Stimulated activated CD4-positive, alpha-beta T cell treated with anti-CD3 and anti-CD28 coated beads, Interleukin-12 subunit alpha, Interleukin-12 subunit beta, amount 100 ng/mL, for 24 hours (primary cell): ENCODE data around the gene SF3A1.
A peak's percentile ranks its signal among the peaks of the same experiment; 100 is the strongest.

Source experiments
- DNase-seq, 2 experiments: peaks; one replicate each; pipeline ENCODE4 v3.0.0-alpha.2; 2020; ENCODE audit warnings: low read depth in 2 of 2

Gene SF3A1

GRCh38 chr22:30324014-30324730 is 32.5 kb downstream of the SF3A1 start:
- DNase-seq, result no peak

DNA sequence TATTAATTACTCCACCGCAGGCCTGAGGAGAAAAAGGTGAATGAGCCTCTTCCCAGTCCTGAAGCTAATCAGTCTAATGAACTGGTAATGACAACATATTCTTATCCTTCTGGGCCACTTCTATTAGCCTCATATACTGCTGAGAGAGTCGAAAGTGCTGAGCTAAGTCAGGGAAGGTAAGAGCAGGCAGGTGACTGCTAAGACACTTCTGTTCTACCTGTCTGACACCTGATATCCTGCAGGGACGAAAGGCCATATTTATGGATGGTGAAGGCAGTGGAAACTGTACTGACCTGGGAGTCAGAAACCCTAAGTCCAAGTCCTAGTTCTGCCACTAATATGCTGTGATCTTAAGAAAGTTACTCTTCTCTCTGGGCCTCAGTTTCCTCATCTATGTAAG is 33.4 kb downstream of the SF3A1 start:
- DNase-seq, result no peak

DNA sequence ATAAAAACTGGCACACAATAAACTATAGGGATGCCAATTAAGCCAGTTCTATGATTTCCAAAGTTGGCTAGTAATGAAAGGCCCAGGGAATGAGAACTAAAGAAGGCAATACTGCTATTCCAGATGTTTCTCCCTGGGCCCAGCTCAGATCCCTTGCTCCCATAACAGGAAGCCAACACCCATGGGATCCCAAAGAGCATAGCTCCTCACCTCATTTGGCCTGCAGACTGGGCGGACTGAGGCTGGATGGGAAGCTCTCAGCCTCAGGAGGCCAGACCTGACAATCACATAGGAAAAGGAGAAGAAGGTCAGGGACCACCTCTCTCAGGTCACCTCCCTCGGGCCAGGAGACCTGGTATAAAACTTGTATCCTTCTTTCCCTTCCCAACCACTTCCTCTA is 35.2 kb downstream of the SF3A1 start:
- DNase-seq, result no peak

DNA sequence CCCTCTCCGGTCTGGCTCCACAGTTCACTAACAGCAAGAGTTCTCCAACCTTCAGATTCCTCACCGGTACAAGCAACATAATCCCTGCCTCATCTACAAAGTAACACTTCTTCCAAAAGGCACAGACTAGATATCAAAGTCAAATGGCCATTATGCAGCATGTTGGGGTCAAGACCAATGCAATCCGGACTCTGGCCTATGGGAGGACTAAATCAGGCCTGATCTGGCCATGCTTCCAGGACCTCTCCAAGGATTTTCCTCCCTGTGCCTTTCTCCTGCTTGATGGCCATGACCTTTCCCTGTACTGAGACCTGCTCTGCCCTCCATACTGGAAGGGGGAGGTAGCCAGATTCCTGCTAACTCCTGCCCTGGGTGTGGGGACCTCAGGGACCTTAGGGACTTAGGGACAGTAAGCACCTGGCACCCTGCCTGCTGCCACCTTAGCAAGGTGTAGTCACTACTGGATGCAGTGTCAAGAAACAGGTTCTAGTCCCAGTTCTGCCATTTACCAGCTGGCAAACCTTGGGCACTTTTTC is 36.6 kb downstream of the SF3A1 start:
- no peak for DNase-seq

- DNase-seq, result no peak
Observed at GRCh38 chr22:30318799-30319419, 37.8 kb downstream of the SF3A1 start.

GRCh38 chr22:30317778-30318177 is 38.9 kb downstream of the SF3A1 start:
- no peak for DNase-seq

GRCh38 chr22:30315962-30316576 is 40.6 kb downstream of the SF3A1 start:
- no peak for DNase-seq

DNA sequence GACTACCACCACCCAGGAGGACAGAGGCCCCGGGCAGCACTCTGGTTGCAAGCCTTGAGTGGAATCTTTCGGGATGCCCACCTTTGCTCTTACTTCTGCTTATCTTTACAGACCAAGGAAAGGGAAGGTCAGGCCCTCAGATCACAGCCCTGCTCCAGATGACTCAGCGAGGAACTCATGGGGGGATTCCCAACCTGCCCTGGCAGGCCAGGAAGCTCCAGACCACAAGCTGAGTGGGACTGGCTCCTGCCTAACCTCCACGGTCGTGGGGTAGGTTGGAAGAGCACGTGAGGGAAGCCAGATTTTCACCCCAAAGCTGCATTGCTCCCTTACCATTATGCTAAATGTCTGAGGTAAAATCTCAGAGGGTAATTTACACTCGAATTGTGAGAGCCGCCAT is 41.8 kb downstream of the SF3A1 start:
- peak; percentile 24 to 38 for DNase-seq

DNA sequence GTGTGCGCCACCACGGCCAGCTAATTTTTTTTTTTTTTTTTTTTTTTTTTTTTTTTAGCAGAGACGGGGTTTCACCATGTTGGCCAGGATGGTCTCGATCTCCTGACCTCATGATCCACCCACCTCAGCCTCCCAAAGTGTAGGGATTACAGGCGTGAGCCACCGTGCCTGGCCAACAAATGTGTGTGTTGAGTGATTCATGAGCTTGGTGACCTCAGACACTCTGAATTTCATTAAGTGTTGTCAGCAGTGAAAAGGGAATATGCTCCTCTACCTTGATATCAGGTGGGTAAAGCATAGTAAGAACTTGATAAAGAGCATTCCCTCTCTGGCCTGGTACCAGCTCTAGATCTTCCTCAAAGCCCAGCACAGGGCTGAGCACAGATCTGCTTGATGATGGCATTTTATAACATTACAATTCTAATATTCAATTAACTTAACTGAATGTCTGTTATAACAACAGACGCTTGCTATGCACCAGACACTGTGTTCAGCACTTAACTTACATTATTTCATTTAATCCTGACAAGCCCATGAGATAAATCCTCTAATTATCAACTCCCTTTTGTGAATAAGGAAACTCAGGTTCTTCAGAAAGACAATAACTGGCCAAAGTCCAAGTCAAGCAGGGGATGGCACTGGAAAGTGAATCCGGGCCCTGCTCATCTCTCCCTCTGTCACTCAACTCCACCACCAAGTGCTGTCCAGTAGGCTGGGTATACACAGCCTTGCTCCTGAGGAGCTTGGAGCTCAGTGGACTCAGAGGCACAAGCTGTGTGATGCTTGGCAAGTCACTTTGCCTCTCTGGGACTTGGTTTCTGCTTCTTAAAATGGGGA is 42.9 kb downstream of the SF3A1 start:
- DNase-seq, result no peak

- no peak for DNase-seq
Observed at GRCh38 chr22:30312053-30312452, 44.6 kb downstream of the SF3A1 start.

DNA sequence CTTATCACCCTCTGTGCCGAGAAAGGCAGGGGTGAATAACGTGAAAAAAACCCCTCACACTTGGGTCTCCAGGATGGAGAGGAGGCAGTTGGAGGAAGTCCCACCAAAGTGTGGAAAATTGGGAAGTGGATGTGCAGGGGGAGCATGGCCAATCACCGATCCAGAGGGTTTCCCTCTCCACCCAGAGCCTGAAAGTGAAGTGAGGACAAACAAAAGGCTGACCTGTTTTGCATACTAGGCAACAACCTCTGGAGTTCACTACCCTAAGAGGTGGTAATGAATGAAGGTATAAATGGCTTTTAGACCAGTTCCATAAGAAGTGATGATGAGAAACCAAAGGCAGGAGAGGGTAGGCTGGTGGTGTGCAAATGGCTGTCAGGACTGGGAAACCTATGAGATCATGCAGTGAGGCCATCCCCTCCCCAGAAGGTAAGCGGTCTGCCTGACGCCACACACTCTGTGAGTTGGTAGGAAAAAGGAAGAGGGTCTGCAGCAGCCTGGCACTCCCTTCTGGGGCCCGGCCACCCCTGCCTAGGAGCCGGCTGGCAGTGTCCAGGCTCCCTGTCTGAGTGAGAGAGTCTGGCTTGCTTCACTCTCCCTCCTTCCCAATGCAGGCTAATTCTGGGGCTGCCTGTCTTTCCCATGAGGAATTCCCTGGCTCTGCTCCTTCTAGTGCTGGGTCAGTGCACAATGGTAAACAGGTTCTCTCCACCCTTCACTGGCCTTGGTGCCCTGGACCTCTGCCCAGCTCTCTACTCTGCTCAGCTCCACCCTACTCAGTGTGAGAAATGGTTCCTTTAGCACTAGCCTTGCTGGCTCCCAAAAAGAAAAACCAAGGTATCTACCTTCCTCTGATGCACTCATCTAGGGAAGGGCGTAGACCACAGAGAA is 45.6 kb downstream of the SF3A1 start:
- DNase-seq, result no peak

GRCh38 chr22:30309951-30310741 is 46.5 kb downstream of the SF3A1 start:
- no peak for DNase-seq

- no peak for DNase-seq
Observed at GRCh38 chr22:30308518-30309230, 48.0 kb downstream of the SF3A1 start.

- DNase-seq, result no peak
Observed at GRCh38 chr22:30308093-30308492, 48.6 kb downstream of the SF3A1 start.

- no peak for DNase-seq
Observed at GRCh38 chr22:30307041-30307574, 49.6 kb downstream of the SF3A1 start.

- no peak for DNase-seq
Observed at GRCh38 chr22:30306627-30307011, 50.1 kb downstream of the SF3A1 start.

DNA sequence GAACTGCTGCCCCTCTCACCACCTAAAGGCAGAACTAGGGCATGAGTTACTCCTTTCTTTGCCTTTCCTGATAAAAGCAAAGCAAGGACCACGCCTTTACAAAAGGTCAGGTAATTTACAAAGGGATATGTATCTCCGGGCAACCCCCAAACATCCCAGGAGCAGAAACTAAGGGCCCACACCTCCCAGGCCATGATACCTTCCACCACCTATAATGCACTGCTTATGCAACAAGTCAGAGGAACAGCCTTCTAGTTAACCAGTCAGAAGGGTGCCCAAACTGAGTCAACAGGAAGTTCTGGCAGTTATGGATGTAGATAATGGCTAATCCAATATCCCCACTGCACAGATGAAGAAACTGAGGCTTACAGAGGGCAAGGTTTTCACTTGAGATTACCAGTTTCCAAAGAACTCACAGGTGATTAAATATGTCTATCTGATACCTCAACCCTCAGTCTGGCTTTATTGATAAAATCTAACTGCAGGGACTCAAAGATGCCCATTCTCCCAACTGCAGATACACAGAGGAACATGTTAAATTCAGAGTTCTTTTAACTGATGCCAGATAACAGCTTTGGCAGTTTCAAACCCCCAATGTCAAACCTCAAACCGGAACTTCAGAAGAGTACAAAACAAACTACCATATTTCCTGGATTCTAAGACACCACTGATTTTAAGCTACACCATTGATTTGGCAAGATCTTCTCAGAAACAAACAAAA is 50.6 kb downstream of the SF3A1 start:
- DNase-seq, result no peak

GRCh38 chr22:30305519-30305905 is 51.2 kb downstream of the SF3A1 start:
- DNase-seq, result peak in 1 of 2 experiments; percentile 38
